GM19239 (cell line): Measurements from ENCODE around the gene MED15.
A peak's percentile ranks its signal among the peaks of the same experiment; 100 is the strongest.
"Not testable (repeated sequence)": the region's sequence is repeated elsewhere in the genome, so short reads cannot be mapped to it uniquely, and the experiment has no call there.

ENCODE experiments used
- DNase-seq: peaks from one replicate; pipeline ENCODE4 v3.0.0; 2011; ENCODE audit warnings: low spot score; ENCODE audit not compliant: insufficient read length
- FAIRE-seq: peaks from 2 replicates; lab custom pipeline; 2011; peaks lifted over from hg19 to GRCh38; lab: Jason Lieb, UNC

Gene MED15

GRCh38 chr22:20507253-20508066 lies at the start of gene MED15:
MED15 (plus strand) TSS chr22:20507610; CDS start chr22:20507679, 69 bp downstream.
- DNase-seq (peak; percentile 84), FAIRE-seq (peak; percentile 89)

DNA sequence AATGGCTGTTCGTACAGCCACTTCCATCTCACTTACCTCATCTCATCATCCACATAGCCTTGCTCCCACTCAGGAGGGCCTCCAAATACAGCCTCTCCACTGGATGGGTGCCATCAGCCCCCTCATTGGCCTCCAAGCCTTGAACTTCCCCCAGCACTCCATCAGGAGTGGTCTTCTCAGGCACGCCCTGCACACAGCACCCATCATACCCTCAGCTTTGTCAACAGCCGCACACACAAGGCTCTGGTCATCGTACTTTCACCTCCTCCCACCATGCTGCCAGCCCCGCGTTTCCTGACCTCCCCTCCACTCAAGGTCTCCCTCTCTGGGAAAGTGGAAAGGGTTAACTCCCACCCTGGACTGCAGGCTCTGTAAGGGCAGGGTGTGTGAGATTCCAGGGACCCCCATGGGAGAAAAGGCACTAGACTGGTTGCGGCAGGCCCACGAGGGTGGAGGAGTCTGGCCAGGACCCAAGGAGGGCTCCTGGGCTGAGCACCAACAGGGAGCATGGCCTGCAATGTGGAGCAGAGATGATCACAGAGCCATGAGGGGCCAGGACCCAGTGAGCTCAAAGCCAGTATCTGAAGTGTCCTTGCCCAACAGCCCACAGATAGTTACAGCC lies 48.8 kb upstream of the MED15 start:
- DNase-seq = no peak
- FAIRE-seq = no peak

DNA sequence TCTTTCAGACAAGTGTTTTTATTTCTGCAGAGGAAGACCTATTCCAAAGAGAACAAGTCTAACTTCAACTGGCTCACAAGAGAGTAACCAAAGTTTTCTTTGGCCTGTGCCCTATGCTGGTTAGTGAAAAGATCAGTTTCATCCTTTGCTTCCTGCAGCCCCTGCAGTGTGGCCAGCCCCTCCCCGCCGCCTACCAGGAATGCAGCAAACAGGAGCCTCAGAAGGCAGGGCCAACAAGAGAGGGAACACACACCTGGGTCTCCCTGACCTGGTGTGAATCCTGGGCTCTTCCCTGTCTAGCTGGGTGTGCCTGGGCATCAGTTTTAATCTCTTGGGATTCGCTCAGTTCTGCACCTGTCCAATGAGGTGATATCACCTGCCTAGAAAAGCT lies 48.3 kb upstream of the MED15 start:
- DNase-seq = no peak
- no peak for FAIRE-seq

DNA sequence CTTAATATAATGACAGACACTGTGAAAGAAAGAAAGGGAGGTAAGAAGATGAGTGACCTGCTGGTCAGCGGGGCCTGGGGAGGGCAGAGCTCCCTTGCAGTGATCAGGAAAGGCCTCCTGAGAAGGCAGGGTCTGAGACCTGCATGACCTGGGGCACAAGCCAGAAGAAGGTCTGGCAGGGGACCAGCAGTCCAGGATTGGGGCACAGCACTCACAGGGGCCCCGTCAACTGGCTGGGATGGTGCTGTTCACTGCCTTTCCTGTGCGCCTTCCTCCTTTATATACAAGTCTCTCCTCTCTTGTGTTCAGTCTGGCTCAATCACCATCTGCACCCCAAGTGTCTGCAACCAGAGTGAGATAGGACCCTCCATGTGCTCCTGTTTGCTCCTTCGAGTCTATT lies 47.5 kb upstream of the MED15 start:
- no peak for FAIRE-seq
- DNase-seq = no peak

- FAIRE-seq (peak; percentile 94), DNase-seq (no peak)
These were observed 43.9 kb upstream of the MED15 start for GRCh38 chr22:20463324-20464095.

GRCh38 chr22:20464096-20464614 lies 43.3 kb upstream of the MED15 start:
- FAIRE-seq (peak; percentile 94), DNase-seq (no peak)

DNA sequence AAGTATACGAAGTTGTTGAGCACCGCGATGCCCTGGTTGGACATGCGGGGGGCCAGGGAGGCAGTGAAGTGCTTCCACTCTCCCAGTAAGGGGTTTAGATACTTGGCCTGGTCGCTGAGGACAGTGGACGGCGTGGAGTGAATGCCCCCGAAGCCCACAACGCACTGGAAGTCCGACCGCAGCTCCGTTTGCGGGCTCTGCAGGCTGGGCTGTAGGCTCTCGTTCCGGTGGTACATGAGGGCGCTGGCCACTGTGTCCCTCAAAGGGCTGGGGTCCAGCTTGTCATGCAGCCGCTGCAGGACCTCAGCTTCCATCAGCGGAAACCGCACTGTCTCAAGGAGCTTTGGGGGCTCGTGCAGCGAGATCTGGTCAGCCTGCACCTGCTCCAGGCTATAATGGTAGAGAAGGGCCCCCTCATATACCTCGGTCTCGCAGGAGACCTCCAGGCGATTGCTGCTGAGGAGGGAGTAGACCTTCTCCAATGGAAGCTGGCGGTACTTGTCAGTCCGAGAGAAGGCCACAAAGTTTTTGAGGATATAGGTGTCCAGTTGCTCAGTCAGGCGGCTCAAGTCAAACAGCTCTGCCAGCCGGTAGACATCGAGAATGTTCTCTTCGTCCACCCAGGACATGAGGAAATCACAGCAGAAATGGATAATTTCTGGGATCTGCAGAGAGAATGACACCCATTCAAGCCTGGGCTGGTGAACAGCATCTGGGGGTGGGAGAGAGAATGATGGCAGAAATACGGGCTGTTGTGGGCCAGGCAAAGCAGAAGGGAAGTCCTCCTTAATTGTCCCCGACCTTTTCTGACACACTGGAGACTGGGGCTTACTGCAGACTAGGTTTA lies 42.3 kb upstream of the MED15 start:
- FAIRE-seq (no peak), DNase-seq (no peak)

- no peak for FAIRE-seq
- DNase-seq = no peak
These were observed 41.7 kb upstream of the MED15 start for GRCh38 chr22:20465759-20466077.

DNA sequence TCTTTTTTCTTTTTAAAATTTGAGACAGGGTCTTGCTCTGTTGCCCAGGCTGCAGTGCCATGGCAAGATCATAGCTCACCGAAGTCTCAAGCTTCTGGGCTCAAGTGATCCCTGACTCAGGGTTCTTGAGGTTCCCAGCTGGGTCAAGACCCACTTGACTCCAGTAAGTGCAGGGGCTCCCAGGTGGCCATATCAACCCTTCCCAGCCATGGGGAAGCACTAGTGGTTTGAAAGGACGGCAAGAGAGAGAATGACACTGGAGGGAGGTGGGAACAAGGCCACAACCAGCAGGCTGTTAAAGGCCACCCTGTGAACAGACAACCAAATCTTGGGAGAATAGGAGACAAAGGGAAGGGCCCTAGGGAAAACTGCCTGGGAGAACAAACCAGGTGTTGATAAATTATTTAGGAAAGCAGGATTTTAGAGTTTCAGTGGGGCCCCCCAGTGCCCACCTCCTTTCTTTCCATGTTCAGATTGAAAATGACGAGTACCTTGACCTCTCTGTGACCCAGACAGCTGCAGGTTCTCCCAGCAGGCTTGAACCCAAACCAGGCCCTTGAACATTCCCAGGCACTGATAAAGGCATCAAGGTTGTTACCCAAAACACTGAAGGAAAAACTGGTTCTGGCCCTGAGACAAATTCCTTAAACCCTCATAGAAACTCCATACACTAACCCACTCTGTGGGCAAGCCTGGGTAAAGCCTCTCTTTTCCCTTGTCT lies 40.6 kb upstream of the MED15 start:
- FAIRE-seq = no peak
- no peak for DNase-seq

GRCh38 chr22:20469110-20469868 lies 38.1 kb upstream of the MED15 start:
- FAIRE-seq (no peak), DNase-seq (no peak)

GRCh38 chr22:20470525-20470924 lies 36.9 kb upstream of the MED15 start:
- FAIRE-seq = not testable (repeated sequence)

GRCh38 chr22:20471126-20471833 lies 36.1 kb upstream of the MED15 start:
- FAIRE-seq (no peak), DNase-seq (no peak)

More at GRCh38 chr22:20470525-20470924, 36.9 kb upstream of the MED15 start:
- not testable (repeated sequence) for DNase-seq

DNA sequence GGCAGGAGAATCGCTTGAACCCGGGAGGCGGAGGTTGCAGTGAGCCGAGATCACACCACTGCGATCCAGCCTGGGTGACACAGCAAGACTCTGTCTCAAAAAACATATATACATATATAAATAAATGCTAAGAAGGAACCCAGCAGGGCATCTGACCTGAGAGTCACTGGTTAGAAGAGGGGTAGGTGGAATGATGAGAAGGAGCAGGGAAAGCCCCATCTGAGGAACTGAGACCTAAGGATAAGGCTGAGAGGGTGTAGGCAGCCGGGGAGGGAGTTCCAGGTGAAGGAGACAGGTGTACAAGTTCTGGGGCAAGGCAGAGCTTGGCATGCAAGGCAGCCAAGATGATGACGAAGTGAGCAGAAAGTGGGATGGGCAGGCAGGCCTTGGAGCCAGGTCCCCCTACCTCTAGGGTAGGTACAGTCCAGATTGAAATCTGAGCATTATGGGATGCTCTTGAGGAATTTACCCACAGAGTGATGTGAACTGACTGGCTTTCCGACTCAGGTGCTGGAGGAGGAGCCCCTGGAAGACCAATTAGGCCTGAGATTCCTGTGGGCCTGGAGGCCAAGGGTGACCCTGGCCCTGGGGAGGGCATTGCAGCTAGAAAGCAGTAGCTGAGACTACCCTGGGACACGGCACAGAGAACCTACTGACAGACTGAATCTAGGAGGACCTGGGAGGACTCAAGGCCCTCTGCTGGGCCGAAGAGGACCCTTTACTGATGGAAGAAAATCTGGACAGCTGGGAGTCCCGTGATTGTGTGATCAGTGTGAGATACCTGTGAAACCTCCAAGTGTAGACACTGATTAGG lies 34.6 kb upstream of the MED15 start:
- FAIRE-seq (no peak), DNase-seq (no peak)

- FAIRE-seq = no peak
- DNase-seq = no peak
These were observed 32.3 kb upstream of the MED15 start for GRCh38 chr22:20475115-20475436.

GRCh38 chr22:20475569-20475968 lies 31.8 kb upstream of the MED15 start:
- DNase-seq, FAIRE-seq: not testable (repeated sequence)

DNA sequence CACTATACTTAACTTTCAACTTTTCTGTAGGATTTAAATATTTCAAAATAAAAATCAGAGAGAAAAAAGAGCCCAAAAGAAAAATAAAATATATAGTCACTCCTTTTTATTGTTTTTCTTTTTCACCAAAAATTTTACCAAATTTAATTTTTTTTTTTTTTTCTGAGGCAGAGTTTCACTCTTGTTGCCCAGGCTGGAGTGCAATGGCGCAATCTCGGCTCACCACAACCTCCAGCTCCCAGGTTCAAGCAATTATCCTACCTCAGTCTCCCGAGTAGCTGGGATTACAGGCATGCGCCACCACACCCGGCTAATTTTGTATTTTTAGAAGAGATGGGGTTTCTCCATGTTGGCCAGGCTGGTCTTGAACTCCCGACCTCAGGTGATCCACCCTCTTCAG lies 29.4 kb upstream of the MED15 start:
- not testable (repeated sequence) for FAIRE-seq, DNase-seq

DNA sequence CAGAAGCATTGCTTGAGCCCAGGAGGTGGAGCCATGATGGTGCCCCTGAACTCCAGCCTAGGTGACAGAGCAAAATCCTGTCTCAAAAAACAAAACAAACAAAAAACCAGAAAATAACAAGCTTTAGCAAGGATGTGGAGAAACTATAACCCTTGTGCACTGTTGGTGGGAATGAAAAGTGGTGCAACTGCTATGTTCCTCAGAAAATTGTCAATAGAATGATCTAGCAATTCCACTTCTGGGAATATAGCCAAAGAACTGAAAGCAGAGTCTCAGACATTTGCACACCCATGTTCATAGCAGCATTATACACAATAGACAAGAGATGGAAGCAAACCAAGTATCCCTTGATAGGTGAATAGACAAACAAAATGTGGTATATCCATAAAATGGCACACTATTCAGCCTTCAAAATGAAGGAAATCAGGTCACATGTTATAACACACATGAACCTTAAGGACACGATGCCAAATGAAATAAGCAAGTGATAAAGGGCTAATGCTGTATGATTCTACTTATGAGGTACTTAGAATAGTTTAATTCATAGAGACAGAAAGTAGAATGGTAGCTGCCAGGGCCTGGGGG lies 27.7 kb upstream of the MED15 start:
- FAIRE-seq (no peak), DNase-seq (no peak)
